PC-3 (cell line): ENCODE measurements around the gene MUC6. TPM values are rescaled to one million over a fixed set of nuclear protein-coding genes. Genes with fewer than 3 reads are reported as not detected.

Source experiments
- ATAC-seq: fragments of 200-7000 bp; cut with Tn5 transposase; 2 replicates; pipeline ENCODE4 v1.9.1; 2020; ENCODE audit warnings: mild to moderate bottlenecking, moderate library complexity
- BruUV-seq: library from RNA; stranded (reverse); fragments of 400-500 nt; replicated peaks from 2 replicates; lab custom pipeline; 2021; lab: Mats Ljungman, UMichigan
- CTCF ChIA-PET: fragments of 300-600 bp; sonication (Branson Sonifier 250); formaldehyde crosslinking; loops from one replicate; lab custom pipeline; 2022; ENCODE audit warnings: antibody characterized with exemption; lab: Charles Lee
- POLR2A ChIA-PET: fragments of 300-600 bp; sonication (Branson Sonifier 250); formaldehyde crosslinking; loops from one replicate; lab custom pipeline; 2022; ENCODE audit warnings: antibody characterized with exemption; ENCODE audit not compliant: unreplicated experiment; lab: Charles Lee
- DNase-seq: peaks from one replicate; pipeline ENCODE4 v3.0.0-alpha.2; 2015
- H2AFZ ChIP-seq: fragments of 300-600 bp; sonication (generic); 2 replicates; pipeline ENCODE4 v1.6.0; 2016; ENCODE audit warnings: antibody characterized with exemption, low read length
- H3F3A ChIP-seq: fragments of 300-600 bp; sonication (generic); one replicate; pipeline ENCODE4 v1.6.0; 2017; ENCODE audit warnings: antibody characterized with exemption, low read length, control low read depth, mild to moderate bottlenecking; ENCODE audit not compliant: unreplicated experiment
- H3K27ac ChIP-seq: fragments of 300-600 bp; sonication (generic); 2 replicates; pipeline ENCODE4 v1.5.1; 2016; ENCODE audit warnings: mild to moderate bottlenecking, low read length
- H3K27me3 ChIP-seq: fragments of 300-600 bp; sonication (generic); 2 replicates; pipeline ENCODE4 v1.6.1; 2016; ENCODE audit warnings: low read length, mixed read lengths
- H3K36me3 ChIP-seq: fragments of 300-600 bp; sonication (generic); 2 replicates; pipeline ENCODE4 v1.6.1; 2016; ENCODE audit warnings: low read depth, mixed run types, low read length, mixed read lengths
- H3K4me1 ChIP-seq: fragments of 300-600 bp; sonication (generic); 2 replicates; pipeline ENCODE4 v1.5.1; 2016; ENCODE audit warnings: low read length; ENCODE audit not compliant: insufficient read depth
- H3K4me2 ChIP-seq: fragments of 300-600 bp; sonication (generic); 2 replicates; pipeline ENCODE4 v1.6.0; 2016; ENCODE audit warnings: low read length
- H3K4me3 ChIP-seq: fragments of 300-600 bp; sonication (generic); 2 replicates; pipeline ENCODE4 v1.5.1; 2016; ENCODE audit warnings: mild to moderate bottlenecking, low read length, mixed read lengths
- H3K79me2 ChIP-seq: fragments of 300-600 bp; sonication (generic); 2 replicates; pipeline ENCODE4 v1.6.1; 2017; ENCODE audit warnings: low read length, mixed read lengths
- H3K9ac ChIP-seq: fragments of 300-600 bp; sonication (generic); 2 replicates; pipeline ENCODE4 v1.6.0; 2016; ENCODE audit warnings: mild to moderate bottlenecking, low read length
- H3K9me2 ChIP-seq: fragments of 300-600 bp; sonication (generic); replicated peaks from 2 replicates; pipeline ENCODE4 v1.6.1; 2016; ENCODE audit warnings: mixed run types, low read length, mixed read lengths
- H3K9me3 ChIP-seq: fragments of 300-600 bp; sonication (generic); 2 replicates; pipeline ENCODE4 v1.6.1; 2016; ENCODE audit warnings: low read length, mixed read lengths
- H4K20me1 ChIP-seq: fragments of 300-600 bp; sonication (generic); 2 replicates; pipeline ENCODE4 v1.6.1; 2016; ENCODE audit warnings: low read length, mixed read lengths
- CTCF ChIP-seq: fragments of 300-600 bp; sonication (generic); conservative IDR thresholded peaks from 2 replicates; pipeline ENCODE4 v1.5.1; 2017; ENCODE audit warnings: antibody characterized with exemption, low read depth, mild to moderate bottlenecking, low read length
- EZH2 ChIP-seq: fragments of 300-600 bp; sonication (generic); IDR thresholded peaks from one replicate; pipeline ENCODE4 v1.6.1; 2017; ENCODE audit warnings: antibody characterized with exemption, mild to moderate bottlenecking, low read length; ENCODE audit not compliant: unreplicated experiment
- EZH2phosphoT487 ChIP-seq: fragments of 300-600 bp; sonication (generic); IDR thresholded peaks from 2 replicates; pipeline ENCODE4 v1.6.1; 2018; ENCODE audit warnings: mild to moderate bottlenecking, antibody characterized with exemption, low read length, borderline replicate concordance
- intact Hi-C: fragments of 100-400 bp; cut with micrococcal nuclease; formaldehyde crosslinking; loops from 2 replicates; pipeline ENCODE4 v1.9.0; 2023
- total RNA-seq: library from RNA; depleted of rRNA; stranded (reverse); fragments of >200 nt; gene quantifications from 2 replicates; pipeline ENCODE4 v1.2.3, GENCODE V29; 2014

Gene MUC6
- total RNA-seq, 1 experiment from 2014 or later = 0.18 TPM

- peak; percentile 14 for ATAC-seq
- no peak for DNase-seq
- ChIA-PET POLR2A (no interaction called here), CTCF (no interaction called here)
- H3K9me2 ChIP-seq = no peaks in the 10 kb centered on the region
- H3K9me3 ChIP-seq = no peaks in the 10 kb centered on the region
- H3K9ac ChIP-seq = no peak overlapping the region
- no peak overlapping the region for H3K4me2 ChIP-seq
- no peaks in the 10 kb centered on the region for H3F3A ChIP-seq
- H3K4me1 ChIP-seq = no peaks in the 10 kb centered on the region
- no peak overlapping the region for H3K4me3 ChIP-seq
- no peaks in the 10 kb centered on the region for H4K20me1 ChIP-seq
- no peak overlapping the region for H2AFZ ChIP-seq
- H3K36me3 ChIP-seq = no peaks in the 10 kb centered on the region
- TF ChIP-seq EZH2phosphoT487 (no peak), EZH2 (no peak), CTCF (no peak)
- H3K27me3 ChIP-seq = no peaks in the 10 kb centered on the region
- intact Hi-C loops = no loop called here
- no peaks in the 10 kb centered on the region for H3K79me2 ChIP-seq
- no peak overlapping the region for H3K27ac ChIP-seq
- no TSS peak for BruUV-seq
Measured at GRCh38 chr11:1034001-1034400, 2.5 kb downstream of the MUC6 start.

GRCh38 chr11:1033016-1033798 lies 3.3 kb downstream of the MUC6 start:
- BruUV-seq = no TSS peak

More at GRCh38 chr11:1033016-1033798, 3.3 kb downstream of the MUC6 start:
- H2AFZ ChIP-seq = no peak overlapping the region
- H3K4me2 ChIP-seq = no peak overlapping the region
- no peaks in the 10 kb centered on the region for H3K36me3 ChIP-seq
- DNase-seq = no peak
- no peak for ATAC-seq
- H3K9ac ChIP-seq = no peak overlapping the region
- no peaks in the 10 kb centered on the region for H3K79me2 ChIP-seq
- H3K9me2 ChIP-seq = no peaks in the 10 kb centered on the region
- H3K27ac ChIP-seq = no peak overlapping the region
- H3K9me3 ChIP-seq = no peaks in the 10 kb centered on the region
- CTCF ChIA-PET = no interaction called here
- H3K27me3 ChIP-seq = no peaks in the 10 kb centered on the region
- H4K20me1 ChIP-seq = no peaks in the 10 kb centered on the region
- H3K4me1 ChIP-seq = no peaks in the 10 kb centered on the region
- no peaks in the 10 kb centered on the region for H3F3A ChIP-seq
- intact Hi-C loops = no loop called here
- POLR2A ChIA-PET = no interaction called here
- H3K4me3 ChIP-seq = no peak overlapping the region
- TF ChIP-seq EZH2 = no peak
- TF ChIP-seq EZH2phosphoT487 = no peak
- TF ChIP-seq CTCF = no peak
